Measurements from ENCODE around the gene FSHR. TPM values are rescaled to one million over a fixed set of nuclear protein-coding genes. Genes with fewer than 3 reads are reported as not detected.

The FSHR gene
- total RNA-seq, 2 donors from 2014 or later, result not detected

DNA sequence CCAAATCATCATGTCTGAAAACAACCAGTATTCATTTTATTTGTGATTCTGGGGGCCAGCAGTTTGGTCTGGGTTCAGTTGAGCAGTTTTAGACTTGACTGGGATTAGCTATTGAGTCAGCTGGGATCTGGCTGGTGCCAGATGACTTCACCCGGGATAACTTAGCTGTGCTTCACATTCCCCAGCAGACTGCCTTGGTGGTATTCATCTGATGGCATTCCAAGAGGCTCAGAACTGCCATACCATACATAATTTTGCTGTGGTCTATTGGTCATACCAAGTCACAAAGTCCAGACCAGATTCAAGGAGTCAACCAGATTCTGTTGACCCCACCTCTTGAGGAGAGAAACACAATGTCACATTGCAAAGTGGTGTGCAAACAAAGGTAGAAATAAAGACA lies 7.8 kb upstream of the FSHR start:
- no peak for ATAC-seq

DNA sequence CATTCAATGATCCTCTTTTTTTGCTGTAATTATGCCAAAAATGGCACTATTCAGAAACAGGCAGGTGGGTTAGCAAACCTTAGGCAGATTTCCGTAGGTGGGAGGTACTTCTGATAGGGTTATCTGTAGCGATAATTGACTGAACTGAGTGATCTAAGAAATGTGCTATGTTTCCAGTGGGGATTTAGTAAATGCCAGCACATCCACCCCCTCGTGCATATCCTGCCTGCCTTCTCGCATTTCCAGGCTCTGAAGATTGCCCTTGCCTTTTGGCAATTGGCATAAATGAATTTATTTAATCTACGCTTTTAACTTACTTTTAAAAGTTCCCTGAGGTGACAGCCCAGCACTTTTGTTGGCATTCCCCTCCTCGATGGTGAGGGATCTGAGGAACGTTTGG lies 576 bp upstream of the FSHR start:
- H3K4me1 ChIP-seq, result no peaks in the 10 kb centered on the region
- TF ChIP-seq, protein P1, sequence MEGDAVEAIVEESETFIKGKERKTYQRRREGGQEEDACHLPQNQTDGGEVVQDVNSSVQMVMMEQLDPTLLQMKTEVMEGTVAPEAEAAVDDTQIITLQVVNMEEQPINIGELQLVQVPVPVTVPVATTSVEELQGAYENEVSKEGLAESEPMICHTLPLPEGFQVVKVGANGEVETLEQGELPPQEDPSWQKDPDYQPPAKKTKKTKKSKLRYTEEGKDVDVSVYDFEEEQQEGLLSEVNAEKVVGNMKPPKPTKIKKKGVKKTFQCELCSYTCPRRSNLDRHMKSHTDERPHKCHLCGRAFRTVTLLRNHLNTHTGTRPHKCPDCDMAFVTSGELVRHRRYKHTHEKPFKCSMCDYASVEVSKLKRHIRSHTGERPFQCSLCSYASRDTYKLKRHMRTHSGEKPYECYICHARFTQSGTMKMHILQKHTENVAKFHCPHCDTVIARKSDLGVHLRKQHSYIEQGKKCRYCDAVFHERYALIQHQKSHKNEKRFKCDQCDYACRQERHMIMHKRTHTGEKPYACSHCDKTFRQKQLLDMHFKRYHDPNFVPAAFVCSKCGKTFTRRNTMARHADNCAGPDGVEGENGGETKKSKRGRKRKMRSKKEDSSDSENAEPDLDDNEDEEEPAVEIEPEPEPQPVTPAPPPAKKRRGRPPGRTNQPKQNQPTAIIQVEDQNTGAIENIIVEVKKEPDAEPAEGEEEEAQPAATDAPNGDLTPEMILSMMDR (IDR thresholded peaks at IDR 0.05), result no peak
- no peak for TF ChIP-seq POLR2A (IDR thresholded peaks at IDR 0.05)
- no peaks in the 10 kb centered on the region for H3K36me3 ChIP-seq (replicated peaks in 1 of 2; ENCODE audit: insufficient read depth in 1 of 2, low read depth in 2 of 2)
- no peaks in the 10 kb centered on the region for H3K9me3 ChIP-seq
- intact Hi-C loops (cut with DNase I), result no loop called here
- DNase-seq (no peak), ATAC-seq (no peak)
- H3K27me3 ChIP-seq, result no peaks in the 10 kb centered on the region
- H3K4me3 ChIP-seq, result no peak overlapping the region
- H3K27ac ChIP-seq, result no peak overlapping the region
- WGBS, 2 donors, result 22 to 34% methylated on average over 7 of the region's 7 CpGs

More for the DNA sequence above, 7.8 kb upstream of the FSHR start:
- Histone ChIP-seq H3K27ac (no peak overlapping the region), H3K9me3 (no peaks in the 10 kb centered on the region), H3K27me3 (no peaks in the 10 kb centered on the region), H3K4me1 (no peaks in the 10 kb centered on the region), H3K36me3 (replicated peaks in 1 of 2; ENCODE audit: insufficient read depth in 1 of 2, low read depth in 2 of 2) (no peaks in the 10 kb centered on the region), H3K4me3 (no peak overlapping the region)
- TF ChIP-seq POLR2A (IDR thresholded peaks at IDR 0.05), result no peak
- TF ChIP-seq, protein P1 (IDR thresholded peaks at IDR 0.05), result no peak
- 69 to 86% methylated on average over 1 of the region's 1 CpG for WGBS, 2 donors
- DNase-seq, result no peak
- intact Hi-C loops (cut with DNase I), result no loop called here

DNA sequence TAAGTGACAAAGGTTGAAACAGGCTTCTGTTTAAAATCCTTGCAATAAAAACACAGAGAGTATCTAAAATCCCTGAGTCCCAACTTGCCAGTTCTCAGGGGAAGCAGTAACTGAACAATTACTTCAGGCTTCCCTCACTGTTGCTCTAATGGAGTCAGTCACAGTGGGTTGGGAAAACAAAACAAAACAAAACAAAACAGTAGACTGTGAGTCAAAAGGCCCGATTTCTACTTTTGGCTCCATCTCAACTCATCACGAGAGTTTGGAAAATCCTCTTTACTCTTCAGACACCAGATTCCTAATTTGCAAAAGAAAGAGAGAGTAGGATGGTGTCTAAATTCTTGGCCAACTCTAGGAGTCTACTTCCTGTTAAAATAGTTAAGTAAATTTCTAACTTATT lies 1.1 kb downstream of the FSHR start:
- H3K27me3 ChIP-seq, result no peaks in the 10 kb centered on the region
- H3K27ac ChIP-seq, result no peak overlapping the region
- TF ChIP-seq, protein P1 (IDR thresholded peaks at IDR 0.05), result no peak
- TF ChIP-seq POLR2A (IDR thresholded peaks at IDR 0.05), result no peak
- H3K4me1 ChIP-seq, result no peaks in the 10 kb centered on the region
- ATAC-seq (no peak), DNase-seq (no peak)
- WGBS, 2 donors, result 23 to 41% methylated on average over 2 of the region's 2 CpGs
- no peaks in the 10 kb centered on the region for H3K36me3 ChIP-seq (replicated peaks in 1 of 2; ENCODE audit: insufficient read depth in 1 of 2, low read depth in 2 of 2)
- H3K9me3 ChIP-seq, result no peaks in the 10 kb centered on the region
- intact Hi-C loops (cut with DNase I), result no loop called here
- no peak overlapping the region for H3K4me3 ChIP-seq

DNA sequence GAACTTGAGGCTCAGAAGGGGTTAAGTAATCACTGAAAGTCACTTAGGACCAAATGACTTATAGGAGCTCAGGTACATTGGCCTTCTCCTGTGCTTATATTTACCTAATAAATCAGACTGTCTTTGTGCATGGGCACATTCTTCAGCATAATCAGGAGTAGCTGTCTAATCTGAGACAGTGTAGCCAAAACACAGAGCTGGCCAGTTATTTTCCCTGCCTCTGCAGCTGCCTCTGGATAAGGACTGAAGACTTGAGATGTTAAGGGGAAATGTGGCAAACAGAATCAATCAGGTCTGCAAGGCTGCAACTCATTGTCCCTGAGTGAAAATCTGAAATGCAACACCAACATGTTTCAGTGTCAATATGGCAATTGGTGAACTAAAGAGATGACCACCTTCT lies 1.5 kb downstream of the FSHR start:
- Histone ChIP-seq H3K27me3 (no peaks in the 10 kb centered on the region), H3K9me3 (no peaks in the 10 kb centered on the region), H3K36me3 (replicated peaks in 1 of 2; ENCODE audit: insufficient read depth in 1 of 2, low read depth in 2 of 2) (no peaks in the 10 kb centered on the region), H3K4me3 (no peak overlapping the region), H3K4me1 (no peaks in the 10 kb centered on the region), H3K27ac (no peak overlapping the region)
- TF ChIP-seq, protein P1 (IDR thresholded peaks at IDR 0.05), result no peak
- TF ChIP-seq POLR2A (IDR thresholded peaks at IDR 0.05), result no peak
- no peak for ATAC-seq
- intact Hi-C loops (cut with DNase I), result no loop called here
- no peak for DNase-seq

DNA sequence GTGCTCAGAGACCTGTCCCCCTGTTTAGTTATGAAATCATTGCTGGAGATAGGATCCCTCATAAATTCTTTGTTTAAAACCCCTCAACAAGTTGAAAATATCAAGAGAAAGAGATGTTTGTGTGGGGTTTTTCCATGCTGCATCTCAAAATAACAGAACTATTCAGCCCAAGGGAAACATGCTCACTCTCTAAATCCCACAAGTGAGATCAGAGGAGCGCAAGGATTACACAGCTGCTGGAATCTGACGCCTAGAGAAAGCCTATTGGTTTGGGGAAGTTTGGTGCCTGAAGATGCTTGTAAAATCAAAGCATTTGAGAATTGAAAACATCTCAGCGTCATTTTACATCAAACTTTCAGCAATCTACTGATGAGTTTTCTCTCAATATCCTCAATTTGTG lies 7.9 kb downstream of the FSHR start:
- H3K27me3 ChIP-seq, result no peaks in the 10 kb centered on the region
- ATAC-seq, result no peak
- 44 to 55% methylated on average over 3 of the region's 3 CpGs for WGBS, 2 donors
- TF ChIP-seq, protein P1 (IDR thresholded peaks at IDR 0.05), result no peak
- TF ChIP-seq POLR2A (IDR thresholded peaks at IDR 0.05), result no peak
- H3K9me3 ChIP-seq, result no peaks in the 10 kb centered on the region
- no peak overlapping the region for H3K27ac ChIP-seq
- DNase-seq, result no peak
- intact Hi-C loops (cut with DNase I), result no loop called here
- no peaks in the 10 kb centered on the region for H3K36me3 ChIP-seq (replicated peaks in 1 of 2; ENCODE audit: insufficient read depth in 1 of 2, low read depth in 2 of 2)
- H3K4me1 ChIP-seq, result no peaks in the 10 kb centered on the region
- no peak overlapping the region for H3K4me3 ChIP-seq
